Thyroid gland (tissue), 4 donors: ENCODE measurements around the gene GK.

Experiments used
- POLR2A ChIP-seq, 2 donors: fragments of 450-650 bp; IDR thresholded peaks; one replicate each; pipeline ENCODE4 v1.6.1; 2017; ENCODE audit warnings: antibody characterized with exemption in 2 of 2, mild to moderate bottlenecking in 2 of 2, moderate library complexity in 1 of 2
- TF ChIP-seq, protein P1 (sequence below), 6 experiments: fragments of 200-600 bp in 3 of 6; fragments of 450-650 bp in 3 of 6; sonication (generic) in 3 of 6; IDR thresholded peaks; one replicate each; pipeline ENCODE4 v1.5.1; 2016 to 2019; ENCODE audit warnings: antibody characterized with exemption in 6 of 6, mild to moderate bottlenecking in 2 of 6, inconsistent platforms in 1 of 6, moderate library complexity in 1 of 6

DNA sequence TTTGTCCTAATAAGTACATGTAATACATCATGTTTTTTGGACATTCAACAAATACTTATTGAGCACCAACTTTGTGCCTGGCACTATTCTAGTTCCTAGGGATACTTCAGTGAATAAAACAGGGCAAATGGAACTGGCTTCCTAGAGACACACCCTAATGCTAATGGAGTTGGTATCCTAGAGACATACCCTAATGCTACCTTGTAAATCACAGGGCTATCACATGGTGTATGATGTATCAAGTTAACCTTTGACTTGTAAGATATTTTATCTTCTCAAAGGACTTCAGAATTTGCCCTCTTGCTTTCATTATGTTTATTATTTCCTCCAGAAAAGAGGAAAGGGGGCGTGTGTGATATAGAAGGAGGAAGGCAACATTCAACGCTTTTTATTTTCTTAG, 10.1 kb downstream of the GK start:
- TF ChIP-seq, protein P1, sequence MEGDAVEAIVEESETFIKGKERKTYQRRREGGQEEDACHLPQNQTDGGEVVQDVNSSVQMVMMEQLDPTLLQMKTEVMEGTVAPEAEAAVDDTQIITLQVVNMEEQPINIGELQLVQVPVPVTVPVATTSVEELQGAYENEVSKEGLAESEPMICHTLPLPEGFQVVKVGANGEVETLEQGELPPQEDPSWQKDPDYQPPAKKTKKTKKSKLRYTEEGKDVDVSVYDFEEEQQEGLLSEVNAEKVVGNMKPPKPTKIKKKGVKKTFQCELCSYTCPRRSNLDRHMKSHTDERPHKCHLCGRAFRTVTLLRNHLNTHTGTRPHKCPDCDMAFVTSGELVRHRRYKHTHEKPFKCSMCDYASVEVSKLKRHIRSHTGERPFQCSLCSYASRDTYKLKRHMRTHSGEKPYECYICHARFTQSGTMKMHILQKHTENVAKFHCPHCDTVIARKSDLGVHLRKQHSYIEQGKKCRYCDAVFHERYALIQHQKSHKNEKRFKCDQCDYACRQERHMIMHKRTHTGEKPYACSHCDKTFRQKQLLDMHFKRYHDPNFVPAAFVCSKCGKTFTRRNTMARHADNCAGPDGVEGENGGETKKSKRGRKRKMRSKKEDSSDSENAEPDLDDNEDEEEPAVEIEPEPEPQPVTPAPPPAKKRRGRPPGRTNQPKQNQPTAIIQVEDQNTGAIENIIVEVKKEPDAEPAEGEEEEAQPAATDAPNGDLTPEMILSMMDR (IDR thresholded peaks at IDR 0.05), result no peak
- no peak for TF ChIP-seq POLR2A (IDR thresholded peaks at IDR 0.05)
